GM19193 (cell line): ENCODE data around the gene DCLK1.

Experiments
- POLR2A ChIP-seq: IDR thresholded peaks from 4 replicates; pipeline ENCODE4 v1.6.1; 2011; ENCODE audit not compliant: insufficient read depth, insufficient read length; ENCODE audit errors: extremely low read depth

Gene DCLK1

GRCh38 chr13:35882722-35883497 is 248.3 kb downstream of the DCLK1 start:
- no peak for TF ChIP-seq POLR2A

- TF ChIP-seq POLR2A, result no peak
Measured at GRCh38 chr13:35881360-35881759, 249.8 kb downstream of the DCLK1 start.

DNA sequence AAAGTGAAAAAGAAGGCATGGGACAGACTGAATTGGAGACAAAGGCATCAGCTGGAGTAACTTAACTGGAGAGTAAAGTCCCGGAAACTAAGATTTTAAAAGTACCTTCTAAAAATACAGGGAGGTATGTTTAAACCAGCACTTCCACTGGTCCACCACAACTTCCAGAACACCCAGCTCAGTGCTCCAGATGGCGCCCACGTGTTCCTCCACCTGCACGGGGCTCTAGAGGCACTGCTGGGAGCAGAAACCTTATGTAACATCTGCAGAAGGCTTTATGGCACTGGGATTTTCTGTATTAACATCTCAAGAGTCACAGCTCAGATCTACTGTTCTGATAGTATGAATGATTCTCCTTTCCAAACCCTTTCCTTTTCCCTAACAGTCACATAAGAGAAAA is 252.1 kb downstream of the DCLK1 start:
- TF ChIP-seq POLR2A, result no peak

DNA sequence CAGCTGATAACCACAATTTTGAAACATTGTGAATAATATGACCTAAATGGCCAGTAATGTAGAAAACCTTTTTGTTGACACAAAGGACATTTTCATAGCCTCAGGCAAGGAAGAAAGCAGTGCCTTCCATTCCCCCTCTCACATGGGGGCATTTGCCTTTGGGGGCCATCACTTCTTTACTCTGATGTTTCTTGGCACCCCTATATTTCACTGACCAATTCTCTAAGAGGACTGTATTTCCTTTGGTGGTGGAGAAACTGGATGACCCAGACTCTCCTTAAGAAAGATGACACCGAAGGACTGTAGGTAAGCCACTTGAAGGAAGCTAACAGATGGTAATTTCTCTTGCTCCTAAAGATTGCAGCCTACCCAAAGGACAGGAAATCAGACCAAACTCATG is 254.6 kb downstream of the DCLK1 start:
- no peak for TF ChIP-seq POLR2A

GRCh38 chr13:35874704-35875103 is 256.5 kb downstream of the DCLK1 start:
- TF ChIP-seq POLR2A, result no peak

- TF ChIP-seq POLR2A, result no peak
Measured at GRCh38 chr13:35872369-35872768, 258.8 kb downstream of the DCLK1 start.

DNA sequence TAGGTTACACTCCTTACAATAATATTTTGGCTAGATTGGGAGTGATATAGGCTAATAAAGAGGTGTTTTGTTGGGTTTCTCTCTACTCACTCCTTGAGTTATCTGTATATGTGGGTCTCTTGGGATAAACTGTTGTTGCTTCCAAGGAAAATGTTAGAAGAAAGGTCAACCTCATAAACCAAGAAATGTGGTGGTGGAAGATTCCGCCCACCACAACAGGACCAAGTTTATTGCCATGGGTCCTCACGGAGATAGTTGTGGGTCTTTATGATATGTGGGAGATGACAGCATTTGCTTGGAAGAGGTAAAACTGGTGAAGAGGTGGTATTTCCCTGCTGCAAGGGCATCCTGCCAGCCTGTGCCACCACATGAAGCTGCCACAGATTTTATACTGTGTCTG is 259.6 kb downstream of the DCLK1 start:
- no peak for TF ChIP-seq POLR2A

GRCh38 chr13:35866801-35867200 is 264.4 kb downstream of the DCLK1 start:
- TF ChIP-seq POLR2A, result no peak

GRCh38 chr13:35865341-35866240 is 265.6 kb downstream of the DCLK1 start:
- TF ChIP-seq POLR2A, result no peak

GRCh38 chr13:35860661-35861060 is 270.5 kb downstream of the DCLK1 start:
- TF ChIP-seq POLR2A, result no peak

DNA sequence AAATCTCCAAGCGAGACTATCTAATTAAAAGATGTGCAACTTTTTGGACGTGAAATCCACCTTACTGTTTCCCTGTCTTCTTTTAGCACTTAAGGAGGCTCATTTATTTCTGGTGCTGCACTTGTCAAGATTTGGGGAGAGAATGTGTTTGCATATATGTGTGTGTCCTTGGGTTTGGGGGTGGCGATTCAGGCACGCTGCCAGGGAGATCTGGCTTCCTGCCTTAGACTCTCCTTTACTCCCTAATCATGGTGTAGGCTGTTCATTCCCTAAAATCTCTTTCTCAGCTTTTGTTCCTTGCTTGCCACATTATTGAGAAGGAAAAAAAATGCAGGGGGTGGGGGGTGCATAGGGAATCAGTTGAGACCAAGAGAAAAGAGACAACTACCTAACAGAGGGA is 271.2 kb downstream of the DCLK1 start:
- no peak for TF ChIP-seq POLR2A

DNA sequence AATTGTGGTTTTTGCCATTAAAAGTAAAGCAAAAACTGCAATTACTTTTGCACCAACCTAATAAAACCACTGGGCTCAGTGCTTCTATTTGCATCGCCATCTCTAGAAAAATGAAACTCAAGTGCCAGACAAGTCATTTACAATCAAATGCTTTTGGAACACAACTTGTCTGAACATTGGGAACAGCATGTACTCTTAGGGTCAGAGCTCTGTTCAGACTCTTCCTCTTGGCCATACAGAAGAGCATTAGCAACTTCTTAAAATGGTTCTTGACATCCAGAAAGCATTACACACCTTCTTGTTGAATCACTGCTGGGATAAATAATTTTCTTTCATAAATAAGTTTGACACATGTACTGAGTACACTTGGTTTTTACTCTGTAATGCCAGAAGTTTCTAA is 272.5 kb downstream of the DCLK1 start:
- TF ChIP-seq POLR2A, result no peak

DNA sequence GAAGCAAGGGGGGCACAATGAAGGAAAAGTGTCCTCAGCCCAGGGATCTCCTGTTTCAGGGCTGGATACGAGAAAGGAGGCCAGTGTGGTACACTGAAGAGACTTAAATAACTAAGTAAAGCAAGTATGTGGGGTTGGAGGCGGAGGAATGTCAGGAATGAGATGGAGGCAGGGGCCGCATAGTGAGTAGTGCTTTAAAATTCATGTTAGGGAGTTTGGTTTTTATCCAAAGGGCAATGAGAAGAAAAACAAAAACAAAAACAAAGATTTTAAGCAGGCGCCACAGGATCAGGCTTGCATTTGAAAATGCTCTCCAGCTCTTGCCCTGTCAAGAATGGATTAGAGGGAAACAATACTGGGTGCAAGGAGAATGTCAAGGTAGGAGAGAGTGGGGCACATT is 273.4 kb downstream of the DCLK1 start:
- no peak for TF ChIP-seq POLR2A

DNA sequence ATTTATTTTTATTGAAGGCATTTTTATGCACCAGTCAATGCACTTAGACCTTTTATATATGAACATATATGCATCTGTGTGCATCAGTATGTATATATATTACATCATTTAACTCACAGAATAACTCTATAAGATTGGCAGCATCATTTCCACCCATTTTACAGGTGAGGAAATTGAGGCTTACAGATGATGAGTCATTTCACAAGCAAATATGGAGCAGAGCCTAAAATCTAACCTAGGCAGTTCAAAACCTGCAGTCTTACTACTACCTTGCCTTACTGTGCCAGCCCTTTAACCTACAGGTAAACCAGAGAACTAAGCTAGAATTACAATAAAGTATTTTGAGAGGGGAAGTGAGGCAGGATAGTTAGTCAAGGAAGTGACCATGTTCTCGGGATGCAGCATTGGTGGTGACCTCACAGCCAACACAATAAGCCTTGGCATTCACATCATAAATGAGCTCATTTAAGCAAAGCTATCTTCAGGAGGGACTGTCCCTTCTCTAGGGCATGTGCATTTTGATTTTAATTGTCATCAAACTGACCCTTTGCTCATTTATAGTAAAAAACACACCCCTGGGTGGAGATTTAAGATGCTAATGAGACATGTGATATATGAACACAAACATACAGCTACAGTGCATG is 274.3 kb downstream of the DCLK1 start:
- no peak for TF ChIP-seq POLR2A

- no peak for TF ChIP-seq POLR2A
Measured at GRCh38 chr13:35856084-35856483, 275.1 kb downstream of the DCLK1 start.
